ENCODE data around the gene AUTS2. TPM values are rescaled to one million over a fixed set of nuclear protein-coding genes. Genes with fewer than 3 reads are reported as not detected.

AUTS2 gene
- total RNA-seq, 2 experiments from 2014 or later = 4.0 to 4.7 TPM

GRCh38 chr7:69677054-69677852 is 79.0 kb downstream of the AUTS2 start:
- no peaks in the 10 kb centered on the region for H3K36me3 Mint-ChIP-seq
- no peaks in the 10 kb centered on the region for H3K4me1 Mint-ChIP-seq (ENCODE audit: low read depth)
- H3K27ac Mint-ChIP-seq = no peak overlapping the region
- H3K27me3 Mint-ChIP-seq = no peaks in the 10 kb centered on the region
- H3K9me3 Mint-ChIP-seq = no peaks in the 10 kb centered on the region
- no peak for DNase-seq
- POLR2A ChIA-PET = no interaction called here
- CTCF ChIA-PET = interaction anchor here (0.7 to 0.9 kb wide), 2 partner anchors 17 to 26 kb away, joined by 3 read pairs; no protein-coding TSS in a partner anchor
- H3K4me3 Mint-ChIP-seq = no peak overlapping the region
- intact Hi-C loops (cut with micrococcal nuclease) = no loop called here

- Mint-ChIP-seq H3K36me3 (no peaks in the 10 kb centered on the region), H3K27ac (no peak overlapping the region), H3K9me3 (no peaks in the 10 kb centered on the region), H3K4me3 (no peak overlapping the region), H3K27me3 (no peaks in the 10 kb centered on the region), H3K4me1 (ENCODE audit: low read depth) (no peaks in the 10 kb centered on the region)
- ChIA-PET POLR2A (no interaction called here), CTCF (no interaction called here)
- no peak for DNase-seq
- intact Hi-C loops (cut with micrococcal nuclease) = no loop called here
Measured at GRCh38 chr7:69677881-69678493, 79.7 kb downstream of the AUTS2 start.

- H3K4me1 Mint-ChIP-seq (ENCODE audit: low read depth) = no peaks in the 10 kb centered on the region
- ChIA-PET CTCF (no interaction called here), POLR2A (no interaction called here)
- no peaks in the 10 kb centered on the region for H3K36me3 Mint-ChIP-seq
- no peak for DNase-seq
- H3K9me3 Mint-ChIP-seq = no peaks in the 10 kb centered on the region
- no peak overlapping the region for H3K4me3 Mint-ChIP-seq
- intact Hi-C loops (cut with micrococcal nuclease) = no loop called here
- no peak overlapping the region for H3K27ac Mint-ChIP-seq
- H3K27me3 Mint-ChIP-seq = no peaks in the 10 kb centered on the region
Measured at GRCh38 chr7:69678494-69679187, 80.4 kb downstream of the AUTS2 start.

- intact Hi-C loops (cut with micrococcal nuclease) = no loop called here
- Mint-ChIP-seq H3K27ac (no peak overlapping the region), H3K4me1 (ENCODE audit: low read depth) (no peaks in the 10 kb centered on the region)
Measured at GRCh38 chr7:69681181-69681580, 82.9 kb downstream of the AUTS2 start.

GRCh38 chr7:69682518-69682917 is 84.2 kb downstream of the AUTS2 start:
- DNase-seq = no peak
- H3K27ac Mint-ChIP-seq = no peak overlapping the region
- H3K9me3 Mint-ChIP-seq = no peaks in the 10 kb centered on the region
- no peaks in the 10 kb centered on the region for H3K27me3 Mint-ChIP-seq
- H3K4me1 Mint-ChIP-seq (ENCODE audit: low read depth) = no peaks in the 10 kb centered on the region
- H3K4me3 Mint-ChIP-seq = no peak overlapping the region
- ChIA-PET CTCF (no interaction called here), POLR2A (no interaction called here)
- no peaks in the 10 kb centered on the region for H3K36me3 Mint-ChIP-seq
- intact Hi-C loops (cut with micrococcal nuclease) = no loop called here

More at GRCh38 chr7:69681181-69681580, 82.9 kb downstream of the AUTS2 start:
- DNase-seq = no peak
- no peaks in the 10 kb centered on the region for H3K9me3 Mint-ChIP-seq
- CTCF ChIA-PET = no interaction called here
- no peak overlapping the region for H3K4me3 Mint-ChIP-seq
- POLR2A ChIA-PET = no interaction called here
- no peaks in the 10 kb centered on the region for H3K36me3 Mint-ChIP-seq
- H3K27me3 Mint-ChIP-seq = no peaks in the 10 kb centered on the region

- no peaks in the 10 kb centered on the region for H3K4me1 Mint-ChIP-seq (ENCODE audit: low read depth)
- H3K4me3 Mint-ChIP-seq = no peak overlapping the region
- H3K36me3 Mint-ChIP-seq = no peaks in the 10 kb centered on the region
- no peaks in the 10 kb centered on the region for H3K27me3 Mint-ChIP-seq
- no peak overlapping the region for H3K27ac Mint-ChIP-seq
- ChIA-PET CTCF (no interaction called here), POLR2A (no interaction called here)
- intact Hi-C loops (cut with micrococcal nuclease) = no loop called here
- DNase-seq = no peak
- no peaks in the 10 kb centered on the region for H3K9me3 Mint-ChIP-seq
Measured at GRCh38 chr7:69683002-69683401, 84.7 kb downstream of the AUTS2 start.

- Mint-ChIP-seq H3K27ac (no peak overlapping the region), H3K4me1 (ENCODE audit: low read depth) (no peaks in the 10 kb centered on the region), H3K4me3 (no peak overlapping the region), H3K9me3 (no peaks in the 10 kb centered on the region), H3K27me3 (no peaks in the 10 kb centered on the region), H3K36me3 (no peaks in the 10 kb centered on the region)
- intact Hi-C loops (cut with micrococcal nuclease) = no loop called here
- ChIA-PET POLR2A (no interaction called here), CTCF (no interaction called here)
- no peak for DNase-seq
Measured at GRCh38 chr7:69684369-69685292, 86.4 kb downstream of the AUTS2 start.

- Mint-ChIP-seq H3K36me3 (no peaks in the 10 kb centered on the region), H3K27ac (no peak overlapping the region), H3K4me3 (no peak overlapping the region), H3K4me1 (ENCODE audit: low read depth) (no peaks in the 10 kb centered on the region), H3K27me3 (no peaks in the 10 kb centered on the region), H3K9me3 (no peaks in the 10 kb centered on the region)
- POLR2A ChIA-PET = no interaction called here
- intact Hi-C loops (cut with micrococcal nuclease) = no loop called here
- CTCF ChIA-PET = no interaction called here
- no peak for DNase-seq
Measured at GRCh38 chr7:69685293-69685631, 87.0 kb downstream of the AUTS2 start.

- Mint-ChIP-seq H3K9me3 (no peaks in the 10 kb centered on the region), H3K36me3 (no peaks in the 10 kb centered on the region), H3K27ac (no peak overlapping the region), H3K4me1 (ENCODE audit: low read depth) (no peaks in the 10 kb centered on the region), H3K4me3 (no peak overlapping the region), H3K27me3 (no peaks in the 10 kb centered on the region)
- ChIA-PET POLR2A (no interaction called here), CTCF (no interaction called here)
- intact Hi-C loops (cut with micrococcal nuclease) = no loop called here
- no peak for DNase-seq
Measured at GRCh38 chr7:69686366-69686765, 88.1 kb downstream of the AUTS2 start.

- ChIA-PET CTCF (no interaction called here), POLR2A (interaction anchor here (0.6 kb wide), 1 partner anchor 752 kb away, joined by 4 read pairs; no protein-coding TSS in a partner anchor)
- no peaks in the 10 kb centered on the region for H3K4me1 Mint-ChIP-seq (ENCODE audit: low read depth)
- no peaks in the 10 kb centered on the region for H3K9me3 Mint-ChIP-seq
- DNase-seq = no peak
- H3K4me3 Mint-ChIP-seq = no peak overlapping the region
- H3K27ac Mint-ChIP-seq = no peak overlapping the region
- no peaks in the 10 kb centered on the region for H3K27me3 Mint-ChIP-seq
- no peaks in the 10 kb centered on the region for H3K36me3 Mint-ChIP-seq
- intact Hi-C loops (cut with micrococcal nuclease) = no loop called here
Measured at GRCh38 chr7:69687739-69688433, 89.6 kb downstream of the AUTS2 start.

GRCh38 chr7:69690329-69690728 is 92.1 kb downstream of the AUTS2 start:
- Mint-ChIP-seq H3K4me1 (ENCODE audit: low read depth) (no peaks in the 10 kb centered on the region), H3K27me3 (no peaks in the 10 kb centered on the region), H3K4me3 (no peak overlapping the region), H3K27ac (no peak overlapping the region), H3K9me3 (no peaks in the 10 kb centered on the region), H3K36me3 (no peaks in the 10 kb centered on the region)
- intact Hi-C loops (cut with micrococcal nuclease) = no loop called here
- DNase-seq = no peak
- CTCF ChIA-PET = no interaction called here
- POLR2A ChIA-PET = no interaction called here

- Mint-ChIP-seq H3K27ac (no peak overlapping the region), H3K27me3 (no peaks in the 10 kb centered on the region), H3K36me3 (no peaks in the 10 kb centered on the region), H3K4me1 (ENCODE audit: low read depth) (peaks cover 2% of the 10 kb centered on the region), H3K9me3 (no peaks in the 10 kb centered on the region), H3K4me3 (no peak overlapping the region)
- ChIA-PET CTCF (no interaction called here), POLR2A (no interaction called here)
- no peak for DNase-seq
- intact Hi-C loops (cut with micrococcal nuclease) = no loop called here
Measured at GRCh38 chr7:69691327-69691726, 93.1 kb downstream of the AUTS2 start.
